Regular cardiac myocyte (primary cell): ENCODE measurements around the gene ELOVL3. TPM values are rescaled to one million over a fixed set of nuclear protein-coding genes. Genes with fewer than 3 reads are reported as not detected.

ENCODE experiments used
- total RNA-seq: library from RNA; depleted of rRNA; stranded (reverse); fragments of >200 nt; gene quantifications from 2 replicates; pipeline ENCODE4 v1.2.3, GENCODE V29; 2014

Gene ELOVL3, protein sequence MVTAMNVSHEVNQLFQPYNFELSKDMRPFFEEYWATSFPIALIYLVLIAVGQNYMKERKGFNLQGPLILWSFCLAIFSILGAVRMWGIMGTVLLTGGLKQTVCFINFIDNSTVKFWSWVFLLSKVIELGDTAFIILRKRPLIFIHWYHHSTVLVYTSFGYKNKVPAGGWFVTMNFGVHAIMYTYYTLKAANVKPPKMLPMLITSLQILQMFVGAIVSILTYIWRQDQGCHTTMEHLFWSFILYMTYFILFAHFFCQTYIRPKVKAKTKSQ
- total RNA-seq, result 0.19 and 0.56 TPM in 2 replicates

GRCh38 chr10:102225646-102226541, at the start of gene ELOVL3:
TSS of gene ELOVL3 (plus strand) at chr10:102226299. CDS start at chr10:102226549, 250 bp downstream.

DNA sequence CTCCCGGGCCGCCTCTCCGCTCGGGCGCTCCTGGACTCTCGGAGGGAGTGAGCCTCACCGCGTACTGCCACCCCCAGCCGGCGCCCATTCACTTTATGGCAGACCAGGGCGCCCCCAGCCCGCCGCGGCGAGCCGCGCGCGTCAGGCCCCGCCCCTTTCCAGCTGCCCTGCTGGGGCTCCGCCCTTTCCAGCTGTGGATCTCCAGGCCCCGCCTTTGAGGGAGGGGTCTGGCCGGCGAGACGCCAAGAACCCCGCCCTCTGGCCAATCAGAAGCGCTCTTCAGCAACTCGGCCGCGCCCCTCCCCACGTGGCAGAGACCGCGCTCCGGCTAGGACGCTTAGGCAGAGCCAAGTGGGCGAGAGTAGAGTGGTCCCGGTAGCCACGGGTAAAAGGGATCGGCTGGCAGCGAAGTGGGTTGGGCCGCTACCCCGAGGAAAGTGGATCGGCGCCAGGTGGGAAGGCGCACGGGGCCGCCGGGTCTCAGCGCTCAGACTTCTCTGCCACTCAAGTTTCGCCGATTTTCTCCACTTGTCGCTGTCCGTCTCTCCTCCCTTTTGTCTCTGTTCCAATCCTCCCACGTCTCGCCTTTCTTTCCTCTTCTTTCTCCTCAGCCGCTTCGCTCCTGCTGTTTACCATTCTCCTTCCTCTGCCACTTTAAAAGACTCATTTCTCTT, 15.5 kb downstream of the ELOVL3 start, which contains the start of gene PITX3:
Gene PITX3, minus strand, starts transcription at position 69 of the 674 bp plus-strand sequence. CDS start 9,432 bp downstream, outside the sequence.

GRCh38 chr10:102245082-102245931, 19.2 kb downstream of the ELOVL3 start, which contains the start of gene GBF1:
TSS of gene GBF1 (plus strand) at chr10:102245532. CDS start at chr10:102258939, 13,407 bp downstream.

Other genes starting within 250 kb of the ELOVL3 start
- 6.2 and 13.0 TPM in 2 replicates for gene ARMH3, start 170.1 kb upstream of the ELOVL3 start, total RNA-seq
- gene HPS6, start 160.9 kb upstream of the ELOVL3 start, total RNA-seq, result 35.8 and 47.2 TPM in 2 replicates
- 26.3 and 35.0 TPM in 2 replicates for gene LDB1, start 105.9 kb upstream of the ELOVL3 start, total RNA-seq
- 5.9 and 13.4 TPM in 2 replicates for gene PPRC1, start 93.3 kb upstream of the ELOVL3 start, total RNA-seq
- gene NOLC1, start 73.9 kb upstream of the ELOVL3 start, total RNA-seq, result 22.3 and 75.9 TPM in 2 replicates
- gene PITX3, start 15.2 kb downstream of the ELOVL3 start, total RNA-seq, result under 0.01 TPM in 2 replicates
- 20.9 and 30.3 TPM in 2 replicates for gene GBF1, start 19.2 kb downstream of the ELOVL3 start, total RNA-seq
- gene NFKB2, start 169.4 kb downstream of the ELOVL3 start, total RNA-seq, result 16.5 and 17.5 TPM in 2 replicates
- 0.38 and 4.2 TPM in 2 replicates for gene PSD, start 192.5 kb downstream of the ELOVL3 start, total RNA-seq
- gene FBXL15, start 194.5 kb downstream of the ELOVL3 start, total RNA-seq, result 7.5 and 9.0 TPM in 2 replicates
- 39.2 and 60.4 TPM in 2 replicates for gene CUEDC2, start 206.3 kb downstream of the ELOVL3 start, total RNA-seq
- not detected in 2 replicates for gene C10orf95, start 225.2 kb downstream of the ELOVL3 start, total RNA-seq